Naive thymus-derived CD4-positive, alpha-beta T cell (primary cell): ENCODE measurements around the gene TMEM132D. TPM values are rescaled to one million over a fixed set of nuclear protein-coding genes. Genes with fewer than 3 reads are reported as not detected.

Experiments
- ATAC-seq: fragments of 150-1000 bp; cut with Tn5 transposase; 2 replicates; pipeline ENCODE4 v1.10.0; 2021; ENCODE audit warnings: mild to moderate bottlenecking, moderate library complexity
- CTCF ChIA-PET: fragments of 350-600 bp; sonication (Branson Sonifier 250); formaldehyde crosslinking; loops from one replicate; lab custom pipeline; 2021; ENCODE audit warnings: antibody characterized with exemption; lab: Charles Lee
- POLR2A ChIA-PET: fragments of 350-600 bp; sonication (Branson Sonifier 250); formaldehyde crosslinking; loops from one replicate; lab custom pipeline; 2021; ENCODE audit warnings: antibody characterized with exemption, inconsistent platforms; lab: Charles Lee
- DNase-seq, 9 donors: peaks; one replicate each; pipeline versions ENCODE4 v3.0.0 to v3.0.0-alpha.2; 2020 to 2022; ENCODE audit warnings: mixed read lengths in 1 of 9
- H3K27ac ChIP-seq: one replicate; pipeline ENCODE4 v1.7.0; 2013; ENCODE audit warnings: mild to moderate bottlenecking, low read depth, low read length, moderate library complexity
- H3K27me3 ChIP-seq, 2 donors: one replicate each; pipeline ENCODE4 v1.7.0; 2013; ENCODE audit warnings: low read length in 2 of 2, mild to moderate bottlenecking in 2 of 2, moderate library complexity in 2 of 2; ENCODE audit not compliant: control insufficient read depth in 2 of 2, insufficient read depth in 2 of 2
- H3K36me3 ChIP-seq, 3 experiments: 1 replicate in 2 of 3; 2 replicates in 1 of 3; pipeline ENCODE4 v1.7.0; 2013; ENCODE audit warnings: low read length in 3 of 3, mild to moderate bottlenecking in 3 of 3, moderate library complexity in 1 of 3; ENCODE audit not compliant: insufficient read depth in 3 of 3, control insufficient read depth in 2 of 3
- H3K4me1 ChIP-seq, 2 donors: one replicate each; pipeline ENCODE4 v1.7.0; 2013; ENCODE audit warnings: low read length in 2 of 2, mild to moderate bottlenecking in 2 of 2, moderate library complexity in 1 of 2; ENCODE audit not compliant: control insufficient read depth in 2 of 2, insufficient read depth in 2 of 2
- H3K4me3 ChIP-seq: 2 replicates; pipeline ENCODE4 v1.7.0; 2013; ENCODE audit warnings: mild to moderate bottlenecking, low read length
- H3K9me3 ChIP-seq, 3 experiments: 1 replicate in 2 of 3; 2 replicates in 1 of 3; pipeline ENCODE4 v1.7.0; 2013; ENCODE audit warnings: low read length in 3 of 3; ENCODE audit not compliant: control insufficient read depth in 2 of 3
- H3K27ac Mint-ChIP-seq, 9 donors: one replicate each; pipeline ENCODE4 v1.8.0; 2020 to 2022; ENCODE audit warnings: mixed read lengths in 9 of 9, mild to moderate bottlenecking in 8 of 9, moderate library complexity in 5 of 9, inconsistent platforms in 2 of 9
- H3K27me3 Mint-ChIP-seq, 5 donors: one replicate each; pipeline ENCODE4 v1.8.0; 2021 to 2022; ENCODE audit warnings: mixed read lengths in 5 of 5, mild to moderate bottlenecking in 1 of 5
- H3K36me3 Mint-ChIP-seq, 5 donors: one replicate each; pipeline ENCODE4 v1.8.0; 2020 to 2022; ENCODE audit warnings: mixed read lengths in 5 of 5, mild to moderate bottlenecking in 3 of 5, inconsistent platforms in 1 of 5
- H3K4me1 Mint-ChIP-seq, 7 donors: one replicate each; pipeline ENCODE4 v1.8.0; 2020 to 2022; ENCODE audit warnings: mixed read lengths in 7 of 7, mild to moderate bottlenecking in 3 of 7, inconsistent platforms in 1 of 7
- H3K4me3 Mint-ChIP-seq, 10 donors: one replicate each; pipeline ENCODE4 v1.8.0; 2020 to 2022; ENCODE audit warnings: mild to moderate bottlenecking in 10 of 10, mixed read lengths in 10 of 10, moderate library complexity in 6 of 10, inconsistent platforms in 2 of 10
- H3K9me3 Mint-ChIP-seq, 11 donors: one replicate each; pipeline ENCODE4 v1.8.0; 2020 to 2022; ENCODE audit warnings: mixed read lengths in 11 of 11, mild to moderate bottlenecking in 4 of 11, inconsistent platforms in 1 of 11, moderate library complexity in 1 of 11
- intact Hi-C, 2 donors: fragments of 100-400 bp; cut with micrococcal nuclease; formaldehyde crosslinking; loops; one replicate each; pipeline ENCODE4 v1.15.1; 2023
- polyA plus RNA-seq, 2 donors: library from polyadenylated mRNA; unstranded; fragments of 300-500 nt; fragmentation: Illumina TruSeq; gene quantifications; one replicate each; pipeline ENCODE4 v1.2.3, GENCODE V29; 2021
- total RNA-seq, 6 experiments: library from RNA in 5 of 6; stranded (reverse) in 5 of 6; gene quantifications; 1 replicate in 5 of 6; 2 replicates in 1 of 6; pipeline ENCODE4 v1.2.3 and lab custom pipeline; 2021 to 2026

TMEM132D gene
- total and polyA plus RNA-seq, 7 experiments from 2014 or later = not detected

DNA sequence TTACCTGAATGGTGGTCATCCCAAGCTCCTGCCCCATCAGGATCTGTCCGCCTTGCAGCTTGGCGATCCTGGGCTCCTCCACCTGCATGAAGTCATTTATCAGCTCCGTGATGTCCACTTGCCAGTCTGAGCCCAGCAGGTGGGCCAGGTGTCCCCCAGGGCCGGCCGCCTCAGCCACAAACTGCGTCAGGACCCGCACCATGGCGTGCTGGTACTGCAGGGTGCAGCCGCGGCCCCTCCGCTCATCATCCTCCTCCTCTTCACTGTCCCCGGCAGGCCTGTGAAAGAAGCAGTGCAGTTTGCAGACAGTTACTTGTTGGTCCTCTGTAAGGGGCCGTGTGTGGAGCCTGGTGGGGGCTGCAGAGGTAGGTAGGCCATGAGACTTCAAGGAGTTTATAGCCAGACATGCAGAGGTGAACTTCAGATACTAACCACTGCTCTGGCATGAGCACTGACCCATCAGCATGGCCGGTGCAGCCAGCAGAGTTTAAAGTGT is 822.0 kb downstream of the TMEM132D start:
- POLR2A ChIA-PET = no interaction called here
- H3K36me3 ChIP-seq = no peaks in the 10 kb centered on the region
- CTCF ChIA-PET = no interaction called here

DNA sequence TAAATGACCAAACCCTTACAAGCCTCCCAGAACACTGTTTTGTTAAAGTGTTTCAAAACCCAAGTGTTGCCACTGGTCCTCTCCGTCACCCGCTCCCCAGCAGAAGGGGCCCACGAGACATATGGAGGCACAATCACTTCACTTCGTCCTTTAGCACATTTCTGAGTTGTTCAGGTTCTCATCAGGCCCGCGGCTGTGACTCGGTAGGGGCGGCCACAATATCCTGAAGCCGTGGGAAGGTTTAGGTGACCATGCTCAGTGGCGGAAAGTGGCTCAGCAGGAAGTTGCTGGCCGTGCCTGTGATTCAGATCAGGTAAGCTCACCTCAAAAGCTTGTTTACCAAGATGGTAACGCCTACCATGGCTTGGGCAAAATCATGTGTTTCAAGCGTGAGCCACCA is 823.0 kb downstream of the TMEM132D start:
- Histone ChIP-seq H3K4me1 (no peaks in the 10 kb centered on the region), H3K27ac (no peak overlapping the region), H3K4me3 (no peak overlapping the region), H3K27me3 (no peaks in the 10 kb centered on the region), H3K9me3 (no peaks in the 10 kb centered on the region), H3K36me3 (no peaks in the 10 kb centered on the region)
- DNase-seq (no peak), ATAC-seq (no peak)
- no peak overlapping the region for H3K4me3 Mint-ChIP-seq
- H3K27ac Mint-ChIP-seq = no peak overlapping the region
- ChIA-PET CTCF (no interaction called here), POLR2A (no interaction called here)
- no peaks in the 10 kb centered on the region for H3K4me1 Mint-ChIP-seq
- peaks cover 0 to 6% (median 0%) of the 10 kb centered on the region in 5 donors for H3K27me3 Mint-ChIP-seq
- intact Hi-C loops = no loop called here
- H3K36me3 Mint-ChIP-seq = no peaks in the 10 kb centered on the region
- H3K9me3 Mint-ChIP-seq = peaks cover 0 to 7% (median 0%) of the 10 kb centered on the region in 11 donors

More for the DNA sequence above, 822.0 kb downstream of the TMEM132D start:
- no peak overlapping the region for H3K27ac Mint-ChIP-seq
- Histone ChIP-seq H3K9me3 (no peaks in the 10 kb centered on the region), H3K27ac (no peak overlapping the region), H3K27me3 (no peaks in the 10 kb centered on the region), H3K4me1 (no peaks in the 10 kb centered on the region), H3K4me3 (no peak overlapping the region)
- intact Hi-C loops = no loop called here
- no peaks in the 10 kb centered on the region for H3K36me3 Mint-ChIP-seq
- peaks cover 0 to 6% (median 0%) of the 10 kb centered on the region in 5 donors for H3K27me3 Mint-ChIP-seq
- no peak for ATAC-seq
- H3K9me3 Mint-ChIP-seq = peaks cover 0 to 7% (median 0%) of the 10 kb centered on the region in 11 donors
- no peaks in the 10 kb centered on the region for H3K4me1 Mint-ChIP-seq
- no peak for DNase-seq
- no peak overlapping the region for H3K4me3 Mint-ChIP-seq

DNA sequence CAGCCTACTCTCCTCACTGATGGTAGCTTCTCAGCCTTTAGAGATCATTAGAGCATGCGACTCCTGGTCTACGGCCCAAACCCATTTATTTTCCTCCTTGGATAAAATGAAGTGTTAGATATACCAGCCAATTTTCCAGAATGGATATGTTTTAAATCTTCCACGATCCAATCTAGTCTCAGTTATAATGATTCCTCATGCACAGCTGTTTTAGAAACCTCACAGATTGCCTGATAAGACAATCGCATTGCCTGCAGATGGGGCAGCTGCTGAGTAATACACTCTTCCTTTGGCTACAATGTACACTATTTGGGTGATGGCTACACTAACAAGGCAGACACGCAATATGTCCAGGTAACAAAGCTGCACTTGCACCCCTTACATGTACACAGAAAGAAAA is 823.4 kb downstream of the TMEM132D start:
- H3K9me3 Mint-ChIP-seq = peaks cover 0 to 7% (median 0%) of the 10 kb centered on the region in 11 donors
- DNase-seq (no peak), ATAC-seq (no peak)
- no peaks in the 10 kb centered on the region for H3K4me1 Mint-ChIP-seq
- H3K27me3 ChIP-seq = no peaks in the 10 kb centered on the region
- H3K4me3 ChIP-seq = no peak overlapping the region
- peaks cover 0 to 6% (median 0%) of the 10 kb centered on the region in 5 donors for H3K27me3 Mint-ChIP-seq
- no peaks in the 10 kb centered on the region for H3K36me3 Mint-ChIP-seq
- H3K27ac Mint-ChIP-seq = no peak overlapping the region
- no peaks in the 10 kb centered on the region for H3K9me3 ChIP-seq
- no peak overlapping the region for H3K4me3 Mint-ChIP-seq
- ChIA-PET CTCF (no interaction called here), POLR2A (no interaction called here)
- H3K4me1 ChIP-seq = no peaks in the 10 kb centered on the region
- intact Hi-C loops = no loop called here
- no peaks in the 10 kb centered on the region for H3K36me3 ChIP-seq
- H3K27ac ChIP-seq = no peak overlapping the region

DNA sequence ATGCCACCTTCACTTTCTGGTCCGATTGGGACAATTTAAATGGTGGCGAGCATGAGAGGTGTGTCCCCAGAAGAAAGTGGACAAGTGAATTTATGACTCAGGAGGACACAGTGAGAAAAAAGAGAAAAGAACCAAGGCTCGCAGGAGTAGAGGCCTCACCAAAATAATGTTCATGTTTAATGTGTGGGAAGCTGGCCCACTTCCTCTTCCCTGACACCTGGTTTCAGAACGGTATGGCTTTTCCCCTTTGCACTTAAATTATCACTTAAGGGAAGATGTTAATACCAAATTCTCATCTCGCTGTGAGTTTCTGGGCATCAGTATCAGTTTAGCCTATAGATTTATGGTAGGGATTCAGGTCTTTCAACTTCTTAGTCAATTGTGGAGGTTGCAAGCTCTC is 824.1 kb downstream of the TMEM132D start:
- Histone ChIP-seq H3K27ac (no peak overlapping the region), H3K4me1 (no peaks in the 10 kb centered on the region), H3K9me3 (no peaks in the 10 kb centered on the region), H3K27me3 (no peaks in the 10 kb centered on the region), H3K4me3 (no peak overlapping the region), H3K36me3 (no peaks in the 10 kb centered on the region)
- no peak overlapping the region for H3K4me3 Mint-ChIP-seq
- ChIA-PET POLR2A (no interaction called here), CTCF (no interaction called here)
- H3K4me1 Mint-ChIP-seq = no peaks in the 10 kb centered on the region
- H3K36me3 Mint-ChIP-seq = no peaks in the 10 kb centered on the region
- ATAC-seq (no peak), DNase-seq (no peak)
- H3K9me3 Mint-ChIP-seq = peaks cover 0 to 7% (median 0%) of the 10 kb centered on the region in 11 donors
- H3K27me3 Mint-ChIP-seq = peaks cover 0 to 6% (median 0%) of the 10 kb centered on the region in 5 donors
- no peak overlapping the region for H3K27ac Mint-ChIP-seq
- intact Hi-C loops = no loop called here

DNA sequence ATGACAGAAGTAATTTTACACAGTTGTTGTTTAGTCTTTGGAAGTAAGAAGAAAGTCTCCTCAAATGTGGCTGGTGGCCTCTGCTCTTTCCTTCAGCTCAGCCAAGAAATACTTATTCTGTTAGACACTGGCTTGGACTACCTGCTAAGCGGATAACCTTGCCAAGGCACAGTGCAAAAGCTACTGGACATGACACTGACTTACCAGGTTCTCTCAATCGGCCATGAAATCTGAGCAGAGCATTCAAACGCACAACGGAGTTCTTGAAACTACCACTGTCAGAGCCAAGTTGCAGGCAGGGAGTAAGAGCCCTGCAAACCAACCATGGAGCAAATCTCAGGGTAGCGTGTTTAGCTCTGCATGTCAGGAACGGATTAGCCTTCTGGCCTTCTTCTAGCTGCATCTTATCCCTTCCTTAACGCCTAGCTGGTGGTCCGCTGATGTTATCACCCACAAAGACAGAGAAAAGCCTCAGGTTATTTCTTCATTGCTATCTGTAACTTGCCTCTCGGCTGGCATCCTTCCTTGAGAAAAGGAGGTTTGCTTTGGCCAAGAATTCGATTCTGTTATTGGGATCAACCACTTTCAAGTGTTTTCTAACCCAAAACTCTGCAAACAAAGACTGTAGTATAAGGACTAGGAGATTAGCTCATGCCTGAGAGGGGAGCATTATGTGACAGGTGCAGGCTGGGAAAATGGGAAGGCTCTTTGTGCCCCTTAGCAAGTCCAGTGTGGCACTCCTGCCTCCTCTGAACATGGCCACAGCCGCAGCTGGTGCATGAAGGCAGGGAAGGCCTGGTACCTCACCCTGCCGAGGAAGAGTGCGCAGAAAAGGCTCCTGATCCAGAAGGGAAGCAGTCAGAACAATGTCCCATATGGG is 827.1 kb downstream of the TMEM132D start:
- Histone ChIP-seq H3K9me3 (no peaks in the 10 kb centered on the region), H3K27me3 (no peaks in the 10 kb centered on the region), H3K4me1 (no peaks in the 10 kb centered on the region), H3K27ac (no peak overlapping the region), H3K36me3 (no peaks in the 10 kb centered on the region), H3K4me3 (no peak overlapping the region)
- no peak overlapping the region for H3K4me3 Mint-ChIP-seq
- DNase-seq = no peak
- peaks cover 0 to 7% (median 2%) of the 10 kb centered on the region in 11 donors for H3K9me3 Mint-ChIP-seq
- ChIA-PET POLR2A (no interaction called here), CTCF (interaction anchor here (0.8 kb wide), 1 partner anchor 10 kb away, joined by 3 read pairs; no protein-coding TSS in a partner anchor)
- H3K36me3 Mint-ChIP-seq = no peaks in the 10 kb centered on the region
- H3K27ac Mint-ChIP-seq = no peak overlapping the region
- H3K27me3 Mint-ChIP-seq = peaks cover 0 to 5% (median 0%) of the 10 kb centered on the region in 5 donors
- intact Hi-C loops = no loop called here
- ATAC-seq = no peak
- H3K4me1 Mint-ChIP-seq = no peaks in the 10 kb centered on the region

DNA sequence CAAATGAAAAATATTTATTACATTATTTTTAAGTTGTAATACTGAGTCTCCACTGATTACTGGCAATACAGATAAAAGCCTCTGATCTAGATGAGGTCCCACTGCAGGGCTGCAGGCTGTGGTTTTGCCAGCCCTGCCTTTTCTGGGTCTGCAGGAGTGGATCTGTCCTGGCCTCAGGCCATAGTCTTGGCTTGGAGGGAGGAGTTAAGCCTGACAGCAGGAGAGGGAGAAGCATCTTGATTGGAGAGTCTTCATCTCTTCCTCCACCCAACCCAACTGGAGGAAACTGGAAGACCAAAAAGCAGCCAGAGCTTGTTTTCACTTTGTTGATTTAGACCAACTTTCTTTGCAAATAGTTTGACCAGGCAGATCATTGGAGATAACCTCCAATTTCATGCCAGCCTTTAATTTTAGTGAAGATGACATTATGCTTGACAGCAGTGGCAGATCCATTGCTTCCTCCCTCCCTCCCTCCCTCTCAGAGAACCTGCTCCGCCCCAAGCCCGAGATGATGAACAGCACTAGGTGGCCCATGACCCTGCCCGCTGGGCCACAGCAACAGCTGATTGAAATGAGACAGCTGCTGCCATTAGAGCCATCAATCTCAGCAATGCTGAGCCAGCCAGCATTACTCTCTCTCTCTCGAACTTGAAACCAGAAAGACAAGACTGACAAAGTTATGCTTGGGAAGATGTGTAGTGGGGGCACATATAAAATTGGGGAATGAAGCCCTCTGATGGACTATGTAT is 828.2 kb downstream of the TMEM132D start:
- no peaks in the 10 kb centered on the region for H3K4me1 ChIP-seq
- ChIA-PET CTCF (interaction anchor here (0.6 kb wide), 1 partner anchor 314 kb away, joined by 3 read pairs; no protein-coding TSS in a partner anchor), POLR2A (no interaction called here)
- no peaks in the 10 kb centered on the region for H3K27me3 ChIP-seq
- Mint-ChIP-seq H3K9me3 (peaks cover 0 to 6% (median 2%) of the 10 kb centered on the region in 11 donors), H3K27me3 (peaks cover 0 to 5% (median 0%) of the 10 kb centered on the region in 5 donors), H3K4me3 (no peak overlapping the region), H3K27ac (no peak overlapping the region), H3K4me1 (no peaks in the 10 kb centered on the region), H3K36me3 (no peaks in the 10 kb centered on the region)
- DNase-seq (no peak), ATAC-seq (no peak)
- no peaks in the 10 kb centered on the region for H3K9me3 ChIP-seq
- intact Hi-C loops = no loop called here
- H3K27ac ChIP-seq = no peak overlapping the region
- H3K36me3 ChIP-seq = no peaks in the 10 kb centered on the region
- H3K4me3 ChIP-seq = no peak overlapping the region
